Measurements from ENCODE around the gene FLT1.
A peak's percentile ranks its signal among the peaks of the same experiment; 100 is the strongest.

DNA sequence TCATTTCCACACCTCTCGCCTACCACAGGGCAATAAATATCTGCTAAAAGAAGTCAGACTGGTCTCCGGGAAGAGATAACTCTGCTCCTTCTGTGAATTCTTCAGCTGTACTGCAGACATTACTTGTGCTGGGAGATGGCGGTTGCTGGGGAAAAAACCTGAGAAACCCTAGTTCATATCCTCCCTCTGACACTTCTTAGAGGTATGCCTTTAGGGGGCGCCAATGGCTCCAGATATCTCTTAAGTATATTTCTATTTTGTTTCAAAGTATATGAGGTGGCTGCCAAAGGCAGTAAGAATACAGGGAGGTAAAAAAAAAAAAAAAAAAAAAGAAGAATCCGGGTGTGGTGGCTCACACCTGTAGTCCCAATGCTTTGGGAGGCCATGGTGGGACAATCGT, 181.3 kb downstream of the FLT1 start:
- TF ChIP-seq, protein P1, sequence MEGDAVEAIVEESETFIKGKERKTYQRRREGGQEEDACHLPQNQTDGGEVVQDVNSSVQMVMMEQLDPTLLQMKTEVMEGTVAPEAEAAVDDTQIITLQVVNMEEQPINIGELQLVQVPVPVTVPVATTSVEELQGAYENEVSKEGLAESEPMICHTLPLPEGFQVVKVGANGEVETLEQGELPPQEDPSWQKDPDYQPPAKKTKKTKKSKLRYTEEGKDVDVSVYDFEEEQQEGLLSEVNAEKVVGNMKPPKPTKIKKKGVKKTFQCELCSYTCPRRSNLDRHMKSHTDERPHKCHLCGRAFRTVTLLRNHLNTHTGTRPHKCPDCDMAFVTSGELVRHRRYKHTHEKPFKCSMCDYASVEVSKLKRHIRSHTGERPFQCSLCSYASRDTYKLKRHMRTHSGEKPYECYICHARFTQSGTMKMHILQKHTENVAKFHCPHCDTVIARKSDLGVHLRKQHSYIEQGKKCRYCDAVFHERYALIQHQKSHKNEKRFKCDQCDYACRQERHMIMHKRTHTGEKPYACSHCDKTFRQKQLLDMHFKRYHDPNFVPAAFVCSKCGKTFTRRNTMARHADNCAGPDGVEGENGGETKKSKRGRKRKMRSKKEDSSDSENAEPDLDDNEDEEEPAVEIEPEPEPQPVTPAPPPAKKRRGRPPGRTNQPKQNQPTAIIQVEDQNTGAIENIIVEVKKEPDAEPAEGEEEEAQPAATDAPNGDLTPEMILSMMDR (IDR thresholded peaks at IDR 0.05; ENCODE audit: borderline replicate concordance, extremely low read depth, low read length, poor library complexity, severe bottlenecking) = peak; percentile 55
- no peak for TF ChIP-seq EZH2 (IDR thresholded peaks at IDR 0.05; ENCODE audit: borderline replicate concordance, low read depth, low read length, severe bottlenecking)

All from DND-41 (cell line).